ENCODE results near the gene LIPC.

The LIPC gene

GRCh38 chr15:58440158-58440910 lies 8.5 kb downstream of the LIPC start:
- H3K4me1 ChIP-seq = peaks cover 86% of the 10 kb centered on the region
- peaks cover 7% of the 10 kb centered on the region; the same call in 1 of the 2 replicates for H3K9me3 ChIP-seq
- H3K4me3 ChIP-seq = no peak overlapping the region
- H3K27me3 ChIP-seq = no peaks in the 10 kb centered on the region
- H4K20me1 ChIP-seq = no peaks in the 10 kb centered on the region
- no peak for TF ChIP-seq Cebpa-rat (IDR thresholded peaks at IDR 0.05)
- peak overlapping the region; percentile 5 for H3K4me2 ChIP-seq
- peaks cover 11% of the 10 kb centered on the region; the same call in 1 of the 2 replicates for H3K36me3 ChIP-seq
- peak overlapping the region; percentile 55; the same call in 1 of the 2 replicates for H3K27ac ChIP-seq
- H3K9ac ChIP-seq = no peak overlapping the region

GRCh38 chr15:58440922-58441321 lies 9.1 kb downstream of the LIPC start:
- Histone ChIP-seq H3K9me3 (peaks cover 7% of the 10 kb centered on the region; the same call in 1 of the 2 replicates), H3K4me3 (no peak overlapping the region), H3K4me1 (peaks cover 84% of the 10 kb centered on the region), H4K20me1 (no peaks in the 10 kb centered on the region), H3K36me3 (peaks cover 12% of the 10 kb centered on the region; the same call in 1 of the 2 replicates), H3K4me2 (peak overlapping the region; percentile 5; the same call in 1 of the 2 replicates), H3K9ac (no peak overlapping the region), H3K27me3 (no peaks in the 10 kb centered on the region), H3K27ac (peak overlapping the region; percentile 55; the same call in 1 of the 2 replicates)
- TF ChIP-seq Cebpa-rat (IDR thresholded peaks at IDR 0.05) = no peak

- no peak overlapping the region for H3K27ac ChIP-seq
- TF ChIP-seq Cebpa-rat (IDR thresholded peaks at IDR 0.05) = no peak
Measured at GRCh38 chr15:58441376-58442070, 9.7 kb downstream of the LIPC start.

GRCh38 chr15:58442122-58442521 lies 10.3 kb downstream of the LIPC start:
- H3K4me1 ChIP-seq = peaks cover 81% of the 10 kb centered on the region
- H3K36me3 ChIP-seq = peaks cover 12% of the 10 kb centered on the region; the same call in 1 of the 2 replicates
- peak overlapping the region; percentile 45 for H3K4me2 ChIP-seq
- H3K9me3 ChIP-seq = peaks cover 7% of the 10 kb centered on the region; the same call in 1 of the 2 replicates
- no peak overlapping the region for H3K27ac ChIP-seq
- H3K27me3 ChIP-seq = no peaks in the 10 kb centered on the region
- H3K4me3 ChIP-seq = no peak overlapping the region
- no peaks in the 10 kb centered on the region for H4K20me1 ChIP-seq
- TF ChIP-seq Cebpa-rat (IDR thresholded peaks at IDR 0.05) = no peak
- H3K9ac ChIP-seq = no peak overlapping the region

More at GRCh38 chr15:58441376-58442070, 9.7 kb downstream of the LIPC start:
- H3K4me1 ChIP-seq = peaks cover 81% of the 10 kb centered on the region
- H3K36me3 ChIP-seq = peaks cover 12% of the 10 kb centered on the region; the same call in 1 of the 2 replicates
- peaks cover 7% of the 10 kb centered on the region; the same call in 1 of the 2 replicates for H3K9me3 ChIP-seq
- no peak overlapping the region for H3K9ac ChIP-seq
- H3K4me2 ChIP-seq = peak overlapping the region; percentile 45
- H3K27me3 ChIP-seq = no peaks in the 10 kb centered on the region
- no peak overlapping the region for H3K4me3 ChIP-seq
- no peaks in the 10 kb centered on the region for H4K20me1 ChIP-seq

GRCh38 chr15:58443308-58443707 lies 11.5 kb downstream of the LIPC start:
- no peak overlapping the region for H3K4me3 ChIP-seq
- peaks cover 84% of the 10 kb centered on the region for H3K4me1 ChIP-seq
- no peaks in the 10 kb centered on the region; the same call in 1 of the 2 replicates for H3K9me3 ChIP-seq
- no peak overlapping the region for H3K27ac ChIP-seq
- H3K36me3 ChIP-seq = peaks cover 7% of the 10 kb centered on the region; the same call in 1 of the 2 replicates
- H3K9ac ChIP-seq = no peak overlapping the region
- no peaks in the 10 kb centered on the region for H4K20me1 ChIP-seq
- H3K4me2 ChIP-seq = no peak overlapping the region
- H3K27me3 ChIP-seq = no peaks in the 10 kb centered on the region
- TF ChIP-seq Cebpa-rat (IDR thresholded peaks at IDR 0.05) = no peak

GRCh38 chr15:58444056-58444455 lies 12.3 kb downstream of the LIPC start:
- Histone ChIP-seq H3K27ac (no peak overlapping the region), H3K36me3 (0 out of 2 replicates have a peak, but pooled peaks cover 4% of the 10 kb centered on the region), H3K4me1 (peaks cover 79% of the 10 kb centered on the region), H3K9me3 (no peaks in the 10 kb centered on the region), H3K4me2 (no peak overlapping the region), H3K4me3 (no peak overlapping the region), H4K20me1 (no peaks in the 10 kb centered on the region), H3K9ac (no peak overlapping the region), H3K27me3 (no peaks in the 10 kb centered on the region)
- TF ChIP-seq Cebpa-rat (IDR thresholded peaks at IDR 0.05) = no peak

- H3K4me3 ChIP-seq = no peak overlapping the region
- no peaks in the 10 kb centered on the region for H3K9me3 ChIP-seq
- H3K4me2 ChIP-seq = peak overlapping the region; percentile 29; the same call in 1 of the 2 replicates
- no peaks in the 10 kb centered on the region for H3K27me3 ChIP-seq
- H3K27ac ChIP-seq = peak overlapping the region; percentile 47; the same call in 1 of the 2 replicates
- 0 out of 2 replicates have a peak, but pooled peaks cover 4% of the 10 kb centered on the region for H3K36me3 ChIP-seq
- peaks cover 72% of the 10 kb centered on the region for H3K4me1 ChIP-seq
- no peaks in the 10 kb centered on the region for H4K20me1 ChIP-seq
- no peak overlapping the region for H3K9ac ChIP-seq
- TF ChIP-seq Cebpa-rat (IDR thresholded peaks at IDR 0.05) = no peak
Measured at GRCh38 chr15:58444658-58445332, 13.0 kb downstream of the LIPC start.

GRCh38 chr15:58445865-58446264 lies 14.1 kb downstream of the LIPC start:
- Histone ChIP-seq H3K9ac (no peak overlapping the region), H3K27me3 (no peaks in the 10 kb centered on the region), H3K9me3 (0 out of 2 replicates have a peak, but pooled peaks cover 3% of the 10 kb centered on the region), H3K36me3 (0 out of 2 replicates have a peak, but pooled peaks cover 4% of the 10 kb centered on the region), H4K20me1 (no peaks in the 10 kb centered on the region), H3K4me1 (peaks cover 61% of the 10 kb centered on the region), H3K4me2 (no peak overlapping the region; the same call in 1 of the 2 replicates), H3K27ac (no peak overlapping the region), H3K4me3 (no peak overlapping the region)
- TF ChIP-seq Cebpa-rat (IDR thresholded peaks at IDR 0.05) = no peak

- no peak overlapping the region for H3K9ac ChIP-seq
- H3K27ac ChIP-seq = no peak overlapping the region
- H3K27me3 ChIP-seq = no peaks in the 10 kb centered on the region
- H3K9me3 ChIP-seq = 0 out of 2 replicates have a peak, but pooled peaks cover 3% of the 10 kb centered on the region
- H3K36me3 ChIP-seq = 0 out of 2 replicates have a peak, but pooled peaks cover 4% of the 10 kb centered on the region
- no peak overlapping the region for H3K4me3 ChIP-seq
- H3K4me1 ChIP-seq = peaks cover 57% of the 10 kb centered on the region
- H3K4me2 ChIP-seq = peak overlapping the region; percentile 65; the same call in 1 of the 2 replicates
- no peak for TF ChIP-seq Cebpa-rat (IDR thresholded peaks at IDR 0.05)
- no peaks in the 10 kb centered on the region for H4K20me1 ChIP-seq
Measured at GRCh38 chr15:58446521-58446920, 14.7 kb downstream of the LIPC start.
